Breast epithelium (tissue), 4 donors: ENCODE measurements around the gene RCSD1. TPM values are rescaled to one million over a fixed set of nuclear protein-coding genes. Genes with fewer than 3 reads are reported as not detected.

Source experiments
- DNase-seq, 2 donors: peaks; one replicate each; pipeline ENCODE4 v3.0.0-alpha.2; 2019; ENCODE audit warnings: low spot score in 2 of 2
- H3K27ac ChIP-seq, 2 donors: fragments of 200-600 bp; sonication (generic) in 1 of 2; one replicate each; pipeline ENCODE4 v1.5.1; 2016 to 2019; ENCODE audit warnings: mild to moderate bottlenecking in 1 of 2
- H3K27me3 ChIP-seq, 2 donors: fragments of 200-600 bp; sonication (generic) in 1 of 2; one replicate each; pipeline versions ENCODE4 v1.5.1 to v1.6.0; 2017 to 2019; ENCODE audit warnings: control low read depth in 1 of 2, mild to moderate bottlenecking in 1 of 2
- H3K36me3 ChIP-seq: fragments of 200-600 bp; one replicate; pipeline ENCODE4 v1.5.1; 2019
- H3K4me1 ChIP-seq, 2 donors: fragments of 200-600 bp; sonication (generic); one replicate each; pipeline ENCODE4 v1.5.1; 2016 to 2019; ENCODE audit warnings: control low read depth in 1 of 2
- H3K4me3 ChIP-seq, 3 donors: fragments of 200-600 bp; sonication (generic); 1 replicate in 2 of 3; 2 replicates in 1 of 3; pipeline ENCODE4 v1.5.1; 2016 to 2019; ENCODE audit warnings: mild to moderate bottlenecking in 3 of 3, moderate library complexity in 2 of 3
- H3K9me3 ChIP-seq, 2 donors: fragments of 200-600 bp; sonication (generic) in 1 of 2; one replicate each; pipeline ENCODE4 v1.5.1; 2016 to 2019; ENCODE audit warnings: control low read depth in 1 of 2
- POLR2A ChIP-seq: fragments of 450-650 bp; IDR thresholded peaks from one replicate; pipeline ENCODE4 v1.6.1; 2016; ENCODE audit warnings: antibody characterized with exemption, mild to moderate bottlenecking, moderate library complexity
- POLR2AphosphoS5 ChIP-seq, 3 donors: sonication (generic); formaldehyde crosslinking; IDR thresholded peaks; one replicate each; pipeline ENCODE4 v1.6.1; 2017; ENCODE audit warnings: antibody characterized with exemption in 3 of 3
- intact Hi-C: fragments of 100-400 bp; cut with DNase I; formaldehyde crosslinking; loops from one replicate; pipeline ENCODE4 v1.15.1; 2023; ENCODE audit warnings: low total_unique reads
- total RNA-seq, 3 donors: library from RNA; depleted of rRNA; stranded (reverse); fragments of >200 nt; gene quantifications; one replicate each; pipeline ENCODE4 v1.1.0, GENCODE V29; 2016
- TF ChIP-seq, protein P1 (sequence below), 3 donors: fragments of 450-650 bp; IDR thresholded peaks; one replicate each; pipeline ENCODE4 v1.5.1; 2016 to 2017; ENCODE audit warnings: antibody characterized with exemption in 3 of 3, mild to moderate bottlenecking in 3 of 3, moderate library complexity in 3 of 3

RCSD1 gene
- total RNA-seq, 3 donors from 2014 or later: 11.5 to 29.0 (median 12.0) TPM

- Histone ChIP-seq H3K4me1 (peaks cover 0 to 7% of the 10 kb centered on the region in 2 donors), H3K27me3 (no peaks in the 10 kb centered on the region), H3K36me3 (no peaks in the 10 kb centered on the region), H3K4me3 (no peak overlapping the region), H3K27ac (no peak overlapping the region), H3K9me3 (no peaks in the 10 kb centered on the region)
- DNase-seq: no peak
- TF ChIP-seq POLR2A (no peak), POLR2AphosphoS5 (IDR thresholded peaks at IDR 0.05) (no peak)
- TF ChIP-seq, protein P1, sequence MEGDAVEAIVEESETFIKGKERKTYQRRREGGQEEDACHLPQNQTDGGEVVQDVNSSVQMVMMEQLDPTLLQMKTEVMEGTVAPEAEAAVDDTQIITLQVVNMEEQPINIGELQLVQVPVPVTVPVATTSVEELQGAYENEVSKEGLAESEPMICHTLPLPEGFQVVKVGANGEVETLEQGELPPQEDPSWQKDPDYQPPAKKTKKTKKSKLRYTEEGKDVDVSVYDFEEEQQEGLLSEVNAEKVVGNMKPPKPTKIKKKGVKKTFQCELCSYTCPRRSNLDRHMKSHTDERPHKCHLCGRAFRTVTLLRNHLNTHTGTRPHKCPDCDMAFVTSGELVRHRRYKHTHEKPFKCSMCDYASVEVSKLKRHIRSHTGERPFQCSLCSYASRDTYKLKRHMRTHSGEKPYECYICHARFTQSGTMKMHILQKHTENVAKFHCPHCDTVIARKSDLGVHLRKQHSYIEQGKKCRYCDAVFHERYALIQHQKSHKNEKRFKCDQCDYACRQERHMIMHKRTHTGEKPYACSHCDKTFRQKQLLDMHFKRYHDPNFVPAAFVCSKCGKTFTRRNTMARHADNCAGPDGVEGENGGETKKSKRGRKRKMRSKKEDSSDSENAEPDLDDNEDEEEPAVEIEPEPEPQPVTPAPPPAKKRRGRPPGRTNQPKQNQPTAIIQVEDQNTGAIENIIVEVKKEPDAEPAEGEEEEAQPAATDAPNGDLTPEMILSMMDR (IDR thresholded peaks at IDR 0.05): no peak
- intact Hi-C loops: no loop called here
These were observed 65.1 kb downstream of the RCSD1 start for GRCh38 chr1:167695147-167695546.

GRCh38 chr1:167695756-167696561 is 65.9 kb downstream of the RCSD1 start:
- no peak for TF ChIP-seq POLR2AphosphoS5 (IDR thresholded peaks at IDR 0.05)
- TF ChIP-seq, protein P1 (IDR thresholded peaks at IDR 0.05): no peak
- TF ChIP-seq POLR2A: no peak
- no peak overlapping the region for H3K27ac ChIP-seq
- intact Hi-C loops: no loop called here
- H3K36me3 ChIP-seq: no peaks in the 10 kb centered on the region
- H3K9me3 ChIP-seq: no peaks in the 10 kb centered on the region
- DNase-seq: no peak
- H3K27me3 ChIP-seq: no peaks in the 10 kb centered on the region
- H3K4me3 ChIP-seq: no peak overlapping the region
- peaks cover 0 to 7% of the 10 kb centered on the region in 2 donors for H3K4me1 ChIP-seq

- no peaks in the 10 kb centered on the region for H3K36me3 ChIP-seq
- peak overlapping the region; percentile 25 to 40 for H3K27ac ChIP-seq
- TF ChIP-seq POLR2AphosphoS5 (IDR thresholded peaks at IDR 0.05): peak in 1 of 3 donors; percentile 29
- TF ChIP-seq POLR2A: no peak
- H3K4me3 ChIP-seq: no peak overlapping the region
- peak; percentile 55 to 80 for DNase-seq
- intact Hi-C loops: loop anchor here (2.0 kb wide), 1 partner anchor 29 kb away; no protein-coding TSS in a partner anchor
- no peaks in the 10 kb centered on the region for H3K9me3 ChIP-seq
- H3K27me3 ChIP-seq: no peaks in the 10 kb centered on the region
- H3K4me1 ChIP-seq: peaks cover 0 to 7% of the 10 kb centered on the region in 2 donors
These were observed 67.7 kb downstream of the RCSD1 start for GRCh38 chr1:167697667-167698141.

GRCh38 chr1:167698313-167698712 is 68.3 kb downstream of the RCSD1 start:
- no peak for DNase-seq
- no peaks in the 10 kb centered on the region for H3K27me3 ChIP-seq
- no peaks in the 10 kb centered on the region for H3K36me3 ChIP-seq
- H3K27ac ChIP-seq: no peak overlapping the region
- H3K9me3 ChIP-seq: no peaks in the 10 kb centered on the region
- TF ChIP-seq POLR2AphosphoS5 (IDR thresholded peaks at IDR 0.05) (no peak), POLR2A (no peak)
- TF ChIP-seq, protein P1 (IDR thresholded peaks at IDR 0.05): no peak
- peaks cover 0 to 7% of the 10 kb centered on the region in 2 donors for H3K4me1 ChIP-seq
- intact Hi-C loops: loop anchor here (2.0 kb wide), 1 partner anchor 28 kb away; no protein-coding TSS in a partner anchor
- no peak overlapping the region for H3K4me3 ChIP-seq

DNA sequence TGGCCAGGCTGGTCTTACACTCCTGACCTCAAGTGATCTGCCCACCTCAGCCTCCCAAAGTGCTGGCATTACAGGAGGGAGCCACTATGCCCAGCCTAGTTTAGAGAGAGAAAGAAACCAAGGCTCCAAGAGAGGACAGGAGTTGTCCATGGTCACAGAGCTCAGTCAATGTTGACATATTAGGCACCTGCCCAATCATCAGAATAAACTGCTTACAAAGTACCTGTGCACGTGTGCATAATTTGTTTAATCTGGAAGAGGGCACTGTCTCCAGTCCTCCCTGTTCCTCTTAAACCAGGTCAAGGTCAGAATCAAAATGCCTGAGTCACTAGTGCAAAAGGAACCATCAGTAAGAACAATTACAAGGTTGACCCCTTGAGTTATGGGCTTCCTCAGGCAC is 71.5 kb downstream of the RCSD1 start:
- TF ChIP-seq, protein P1 (IDR thresholded peaks at IDR 0.05): no peak
- TF ChIP-seq POLR2AphosphoS5 (IDR thresholded peaks at IDR 0.05) (no peak), POLR2A (no peak)
- H3K27me3 ChIP-seq: no peaks in the 10 kb centered on the region
- H3K9me3 ChIP-seq: no peaks in the 10 kb centered on the region
- H3K27ac ChIP-seq: no peak overlapping the region
- H3K4me3 ChIP-seq: no peak overlapping the region
- no peak for DNase-seq
- intact Hi-C loops: no loop called here
- peaks cover 0 to 7% of the 10 kb centered on the region in 2 donors for H3K4me1 ChIP-seq
- H3K36me3 ChIP-seq: no peaks in the 10 kb centered on the region
